ENCODE results near the gene RBL2. TPM values are rescaled to one million over a fixed set of nuclear protein-coding genes. Genes with fewer than 3 reads are reported as not detected.

The RBL2 gene
- total and polyA plus RNA-seq, 9 of the 15 experiments (the other 6 are each of a cell fraction or from before 2014, with no cell fraction given): 7.8 to 76.3 (median 28.5) TPM

DNA sequence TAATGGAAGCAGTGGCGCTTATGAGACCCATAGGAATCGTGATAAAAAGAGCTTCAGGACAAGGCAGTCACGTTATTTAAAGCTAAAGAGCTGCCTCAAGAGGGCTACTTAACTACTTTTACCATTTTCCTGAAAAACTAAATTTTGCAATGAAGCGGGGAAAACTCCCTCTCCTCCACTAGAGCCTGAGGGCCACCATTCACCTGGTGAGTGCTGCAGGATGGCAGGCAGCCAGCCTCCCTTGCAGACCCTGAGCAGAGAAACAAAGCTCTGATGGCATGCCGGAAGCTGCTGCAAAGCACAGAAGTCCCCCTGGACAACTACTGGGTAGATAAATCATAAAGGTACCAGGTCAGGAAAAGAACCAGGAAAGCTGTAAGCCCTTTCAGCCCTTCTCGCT is 60.4 kb downstream of the RBL2 start:
- WGBS (ENCODE audit: insufficient coverage, low coverage, missing lambda C conversion rate): 84% methylated on average over 6 of the region's 6 CpGs
- POLR2A ChIA-PET: interaction anchor here (1.0 to 1.2 kb wide), 3 partner anchors 8 to 12 kb away, joined by 3 to 4 read pairs (median 3); partner anchors contain the start of gene AKTIP
- DNase-seq (ENCODE audit: extremely low read depth in 1 of 4, low spot score in 3 of 4) (no peak), FAIRE-seq (no peak), ATAC-seq (no peak)
- Histone ChIP-seq H3K9me3 (replicated peaks; ENCODE audit: control insufficient read depth, insufficient read depth, low read depth, low read length) (no peaks in the 10 kb centered on the region), H3K4me1 (replicated peaks in 1 of 2; ENCODE audit: control insufficient read depth in 2 of 2, insufficient read depth in 2 of 2, low read length in 2 of 2) (no peaks in the 10 kb centered on the region; a peak in 1 of 5 replicates), H3K27ac (ENCODE audit: extremely low read depth, low read depth, low read length) (no peak overlapping the region), H2AFZ (ENCODE audit: low read depth, low read length) (no peak overlapping the region), H3K9me1 (ENCODE audit: control insufficient read depth, insufficient read depth, low read length) (no peaks in the 10 kb centered on the region), H3K9ac (ENCODE audit: insufficient read depth in 1 of 2, low read depth in 2 of 2, low read length in 2 of 2) (no peak overlapping the region), H4K20me1 (replicated peaks; ENCODE audit: control insufficient read depth, insufficient read depth, low read length) (no peaks in the 10 kb centered on the region), H3K4me3 (no peak overlapping the region), H3K4me2 (ENCODE audit: insufficient read depth, low read length) (no peak overlapping the region), H3K79me2 (ENCODE audit: control insufficient read depth, insufficient read depth, low read length) (no peaks in the 10 kb centered on the region), H3K27me3 (ENCODE audit: control insufficient read depth in 2 of 2, insufficient read depth in 2 of 2, low read length in 2 of 2) (no peaks in the 10 kb centered on the region), H3K36me3 (ENCODE audit: control insufficient read depth, insufficient read depth, low read length) (peaks cover 54% of the 10 kb centered on the region; the same call in 2 of the 3 replicates)
- intact Hi-C loops (cut with micrococcal nuclease): no loop called here
- CTCF ChIA-PET (ENCODE audit: low intra/inter-chr PET ratio): no interaction called here
- no TSS peak for BruUV-seq (replicated peaks)
- in situ Hi-C loops (cut with MboI): no loop called here
- no peak for TF ChIP-seq ZNF431 (CRISPR knock-in tag; IDR thresholded peaks at IDR 0.05)
- no peak for TF ChIP-seq MBD2 (IDR thresholded peaks at IDR 0.05; ENCODE audit: borderline replicate concordance, low read depth)
- TF ChIP-seq, protein P1, sequence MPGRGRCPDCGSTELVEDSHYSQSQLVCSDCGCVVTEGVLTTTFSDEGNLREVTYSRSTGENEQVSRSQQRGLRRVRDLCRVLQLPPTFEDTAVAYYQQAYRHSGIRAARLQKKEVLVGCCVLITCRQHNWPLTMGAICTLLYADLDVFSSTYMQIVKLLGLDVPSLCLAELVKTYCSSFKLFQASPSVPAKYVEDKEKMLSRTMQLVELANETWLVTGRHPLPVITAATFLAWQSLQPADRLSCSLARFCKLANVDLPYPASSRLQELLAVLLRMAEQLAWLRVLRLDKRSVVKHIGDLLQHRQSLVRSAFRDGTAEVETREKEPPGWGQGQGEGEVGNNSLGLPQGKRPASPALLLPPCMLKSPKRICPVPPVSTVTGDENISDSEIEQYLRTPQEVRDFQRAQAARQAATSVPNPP (IDR thresholded peaks at IDR 0.05; ENCODE audit: borderline replicate concordance, insufficient read depth, insufficient read length): no peak

DNA sequence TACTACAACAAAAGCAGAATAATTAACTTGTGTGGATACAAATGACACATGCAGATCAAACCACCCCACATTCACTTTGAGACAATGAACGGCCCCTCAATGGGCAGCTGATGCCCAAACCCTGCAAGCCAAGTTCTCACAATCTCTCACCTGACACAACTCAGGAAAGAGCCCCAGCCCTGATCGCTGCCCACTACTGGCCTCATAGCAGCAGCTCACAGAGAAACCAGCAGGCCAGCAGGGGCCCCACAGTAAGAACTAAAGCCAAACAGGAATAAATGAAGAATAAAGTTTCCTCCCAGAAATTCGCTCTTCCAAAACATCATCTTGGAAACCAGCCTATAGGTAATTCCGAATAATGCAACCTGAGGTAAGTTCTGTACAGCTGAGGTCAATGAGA is 61.1 kb downstream of the RBL2 start:
- Histone ChIP-seq H3K27ac (ENCODE audit: extremely low read depth, low read depth, low read length) (no peak overlapping the region), H3K4me3 (no peak overlapping the region), H4K20me1 (replicated peaks; ENCODE audit: control insufficient read depth, insufficient read depth, low read length) (no peaks in the 10 kb centered on the region), H3K36me3 (ENCODE audit: control insufficient read depth, insufficient read depth, low read length) (peaks cover 49% of the 10 kb centered on the region; the same call in 2 of the 3 replicates), H3K27me3 (ENCODE audit: control insufficient read depth in 2 of 2, insufficient read depth in 2 of 2, low read length in 2 of 2) (no peaks in the 10 kb centered on the region), H3K9ac (ENCODE audit: insufficient read depth in 1 of 2, low read depth in 2 of 2, low read length in 2 of 2) (no peak overlapping the region), H3K9me3 (replicated peaks; ENCODE audit: control insufficient read depth, insufficient read depth, low read depth, low read length) (no peaks in the 10 kb centered on the region), H3K4me1 (replicated peaks in 1 of 2; ENCODE audit: control insufficient read depth in 2 of 2, insufficient read depth in 2 of 2, low read length in 2 of 2) (no peaks in the 10 kb centered on the region; a peak in 1 of 5 replicates), H3K9me1 (ENCODE audit: control insufficient read depth, insufficient read depth, low read length) (no peaks in the 10 kb centered on the region), H3K4me2 (ENCODE audit: insufficient read depth, low read length) (no peak overlapping the region), H2AFZ (ENCODE audit: low read depth, low read length) (no peak overlapping the region), H3K79me2 (ENCODE audit: control insufficient read depth, insufficient read depth, low read length) (no peaks in the 10 kb centered on the region)
- intact Hi-C loops (cut with micrococcal nuclease) (no loop called here), in situ Hi-C loops (cut with MboI) (no loop called here)
- TF ChIP-seq BCOR (IDR thresholded peaks at IDR 0.05): no peak
- TF ChIP-seq, protein P2, sequence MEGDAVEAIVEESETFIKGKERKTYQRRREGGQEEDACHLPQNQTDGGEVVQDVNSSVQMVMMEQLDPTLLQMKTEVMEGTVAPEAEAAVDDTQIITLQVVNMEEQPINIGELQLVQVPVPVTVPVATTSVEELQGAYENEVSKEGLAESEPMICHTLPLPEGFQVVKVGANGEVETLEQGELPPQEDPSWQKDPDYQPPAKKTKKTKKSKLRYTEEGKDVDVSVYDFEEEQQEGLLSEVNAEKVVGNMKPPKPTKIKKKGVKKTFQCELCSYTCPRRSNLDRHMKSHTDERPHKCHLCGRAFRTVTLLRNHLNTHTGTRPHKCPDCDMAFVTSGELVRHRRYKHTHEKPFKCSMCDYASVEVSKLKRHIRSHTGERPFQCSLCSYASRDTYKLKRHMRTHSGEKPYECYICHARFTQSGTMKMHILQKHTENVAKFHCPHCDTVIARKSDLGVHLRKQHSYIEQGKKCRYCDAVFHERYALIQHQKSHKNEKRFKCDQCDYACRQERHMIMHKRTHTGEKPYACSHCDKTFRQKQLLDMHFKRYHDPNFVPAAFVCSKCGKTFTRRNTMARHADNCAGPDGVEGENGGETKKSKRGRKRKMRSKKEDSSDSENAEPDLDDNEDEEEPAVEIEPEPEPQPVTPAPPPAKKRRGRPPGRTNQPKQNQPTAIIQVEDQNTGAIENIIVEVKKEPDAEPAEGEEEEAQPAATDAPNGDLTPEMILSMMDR (IDR thresholded peaks at IDR 0.05 in 2 of 3, conservative IDR thresholded peaks at IDR 0.05 in 1 of 3; ENCODE audit: insufficient read depth in 2 of 3, low read depth in 1 of 3, low read length in 3 of 3): peak; percentile 30 to 58 (median 31); a peak in 3 of 6 replicates
- ChIA-PET POLR2A (interaction anchor here (0.6 to 1.2 kb wide), 2 partner anchors 12 to 333 kb away, joined by 3 read pairs; no protein-coding TSS in a partner anchor), CTCF (ENCODE audit: low intra/inter-chr PET ratio) (no interaction called here)
- WGBS (ENCODE audit: insufficient coverage, low coverage, missing lambda C conversion rate): 69% methylated on average over 4 of the region's 4 CpGs
- DNase-seq (ENCODE audit: extremely low read depth in 1 of 4, low spot score in 3 of 4): no peak
- ATAC-seq: peak; percentile 71; the same call in 2 of the 3 replicates
- no TSS peak for BruUV-seq (replicated peaks)
- no peak for FAIRE-seq
